Kidney (tissue), 14 donors: ENCODE results near the gene SPTBN1. TPM values are rescaled to one million over a fixed set of nuclear protein-coding genes. Genes with fewer than 3 reads are reported as not detected.

ENCODE experiments used
- DNase-seq, 5 donors: peaks; one replicate each; pipeline ENCODE4 v3.0.0-alpha.2; 2013 to 2020
- FAIRE-seq: peaks from 2 replicates; lab custom pipeline; 2012; peaks lifted over from hg19 to GRCh38; lab: Jason Lieb, UNC
- H3K27ac ChIP-seq, 2 donors: one replicate each; pipeline ENCODE4 v1.7.0; 2013; ENCODE audit warnings: low read depth in 2 of 2, low read length in 2 of 2, inconsistent platforms in 1 of 2
- H3K27me3 ChIP-seq: one replicate; pipeline ENCODE4 v1.7.1; 2013; ENCODE audit warnings: low read length, inconsistent platforms; ENCODE audit not compliant: control insufficient read depth, insufficient read depth
- H3K36me3 ChIP-seq, 3 donors: one replicate each; pipeline versions ENCODE4 v1.7.0 to v1.7.1; 2013; ENCODE audit warnings: low read length in 3 of 3, control low read depth in 1 of 3, inconsistent platforms in 1 of 3; ENCODE audit not compliant: insufficient read depth in 3 of 3, control insufficient read depth in 2 of 3
- H3K4me1 ChIP-seq, 3 donors: one replicate each; pipeline versions ENCODE4 v1.7.0 to v1.7.1; 2013; ENCODE audit warnings: low read length in 3 of 3, inconsistent platforms in 1 of 3, low read depth in 1 of 3; ENCODE audit not compliant: control insufficient read depth in 2 of 3, insufficient read depth in 2 of 3
- H3K4me3 ChIP-seq, 3 donors: one replicate each; pipeline versions ENCODE4 v1.7.0 to v1.8.1; 2013; ENCODE audit warnings: low read length in 3 of 3, control low read depth in 1 of 3, inconsistent platforms in 1 of 3
- H3K9ac ChIP-seq, 3 donors: one replicate each; pipeline versions ENCODE4 v1.7.0 to v1.7.1; 2013; ENCODE audit warnings: low read length in 3 of 3, control low read depth in 1 of 3, inconsistent platforms in 1 of 3
- H3K9me3 ChIP-seq, 3 donors: one replicate each; pipeline versions ENCODE4 v1.7.0 to v1.7.1; 2013; ENCODE audit warnings: low read length in 3 of 3, control low read depth in 1 of 3, inconsistent platforms in 1 of 3; ENCODE audit not compliant: control insufficient read depth in 2 of 3, insufficient read depth in 1 of 3
- intact Hi-C: fragments of 100-400 bp; cut with DNase I; formaldehyde crosslinking; loops from one replicate; pipeline ENCODE4 v1.11.1; 2022
- polyA plus RNA-seq: library from polyadenylated mRNA; stranded (reverse); fragments of 350-450 nt; fragmentation: Illumina TruSeq; extraction: RNeasy Lipid Tissue Mini Kit (QIAGEN cat#74804); gene quantifications from one replicate; pipeline ENCODE4 v1.2.3, GENCODE V29; 2014; ENCODE audit warnings: low read depth, low replicate concordance; ENCODE audit not compliant: insufficient read depth
- total RNA-seq: library from RNA; stranded (reverse); fragmentation: NEBNext Ultra II Directional; extraction: Animal tissue kit (Norgen Biotek cat#: 25700); gene quantifications from one replicate; pipeline ENCODE4 v1.2.1, GENCODE V29; 2021
- TF ChIP-seq, protein P1 (sequence below): IDR thresholded peaks from 3 replicates; pipeline ENCODE4 v1.5.1; 2012; ENCODE audit warnings: mild to moderate bottlenecking, moderate library complexity, borderline replicate concordance; ENCODE audit not compliant: insufficient read depth; ENCODE audit errors: extremely low read depth
- donor health status: control.
- donor health status: control.
- donor health status: control.
- donor health status: control.
- donor health status: control.
- donor health status: DM: yes; HTN: yes; CAD: no.
- donor health status: Normal renal cell carcinoma (clear cell type).

The SPTBN1 gene
- total and polyA plus RNA-seq, 2 donors from 2014 or later: 93.2 to 313 TPM

DNA sequence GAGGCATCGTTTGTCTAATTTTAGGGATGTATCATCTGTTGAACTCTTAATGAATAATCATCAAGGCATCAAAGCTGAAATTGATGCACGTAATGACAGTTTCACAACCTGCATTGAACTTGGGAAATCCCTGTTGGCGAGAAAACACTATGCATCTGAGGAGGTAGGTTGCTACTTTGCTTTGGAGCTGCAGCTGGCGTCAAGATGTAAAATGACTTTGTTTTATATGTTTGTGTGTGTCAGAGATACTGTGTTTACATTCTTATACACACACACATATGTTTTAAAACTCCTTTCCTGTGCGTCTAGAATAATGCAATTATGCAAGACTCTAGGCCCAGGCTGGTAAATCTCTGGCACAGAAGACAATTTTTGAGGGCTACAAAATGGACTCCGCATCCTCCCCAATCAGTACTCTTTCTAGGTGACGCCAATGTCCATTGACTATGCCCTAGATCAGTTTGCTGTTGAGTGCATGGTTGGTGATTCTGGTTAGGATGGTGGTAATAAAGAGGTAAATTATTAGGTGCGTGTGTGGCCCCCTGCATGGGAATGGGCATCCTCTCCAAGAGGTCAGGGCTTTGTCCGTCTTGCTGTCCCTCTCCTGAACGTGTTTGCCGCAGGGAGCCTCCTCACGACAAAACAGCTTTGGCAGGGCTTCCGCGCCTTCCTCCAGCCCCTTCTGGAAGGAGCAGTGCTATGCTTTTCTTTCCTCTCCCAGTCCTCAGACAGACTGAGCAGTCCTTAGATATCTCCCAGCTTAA is 199.1 kb downstream of the SPTBN1 start:
- TF ChIP-seq, protein P1, sequence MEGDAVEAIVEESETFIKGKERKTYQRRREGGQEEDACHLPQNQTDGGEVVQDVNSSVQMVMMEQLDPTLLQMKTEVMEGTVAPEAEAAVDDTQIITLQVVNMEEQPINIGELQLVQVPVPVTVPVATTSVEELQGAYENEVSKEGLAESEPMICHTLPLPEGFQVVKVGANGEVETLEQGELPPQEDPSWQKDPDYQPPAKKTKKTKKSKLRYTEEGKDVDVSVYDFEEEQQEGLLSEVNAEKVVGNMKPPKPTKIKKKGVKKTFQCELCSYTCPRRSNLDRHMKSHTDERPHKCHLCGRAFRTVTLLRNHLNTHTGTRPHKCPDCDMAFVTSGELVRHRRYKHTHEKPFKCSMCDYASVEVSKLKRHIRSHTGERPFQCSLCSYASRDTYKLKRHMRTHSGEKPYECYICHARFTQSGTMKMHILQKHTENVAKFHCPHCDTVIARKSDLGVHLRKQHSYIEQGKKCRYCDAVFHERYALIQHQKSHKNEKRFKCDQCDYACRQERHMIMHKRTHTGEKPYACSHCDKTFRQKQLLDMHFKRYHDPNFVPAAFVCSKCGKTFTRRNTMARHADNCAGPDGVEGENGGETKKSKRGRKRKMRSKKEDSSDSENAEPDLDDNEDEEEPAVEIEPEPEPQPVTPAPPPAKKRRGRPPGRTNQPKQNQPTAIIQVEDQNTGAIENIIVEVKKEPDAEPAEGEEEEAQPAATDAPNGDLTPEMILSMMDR: no peak
- H3K27me3 ChIP-seq: no peaks in the 10 kb centered on the region
- intact Hi-C loops: no loop called here
- no peak overlapping the region for H3K27ac ChIP-seq
- H3K36me3 ChIP-seq: peaks cover 11 to 92% (median 65%) of the 10 kb centered on the region in 3 donors
- no peak for FAIRE-seq
- no peak for DNase-seq
- no peaks in the 10 kb centered on the region for H3K9me3 ChIP-seq
- no peak overlapping the region for H3K4me3 ChIP-seq
- H3K9ac ChIP-seq: no peak overlapping the region
- no peaks in the 10 kb centered on the region for H3K4me1 ChIP-seq

DNA sequence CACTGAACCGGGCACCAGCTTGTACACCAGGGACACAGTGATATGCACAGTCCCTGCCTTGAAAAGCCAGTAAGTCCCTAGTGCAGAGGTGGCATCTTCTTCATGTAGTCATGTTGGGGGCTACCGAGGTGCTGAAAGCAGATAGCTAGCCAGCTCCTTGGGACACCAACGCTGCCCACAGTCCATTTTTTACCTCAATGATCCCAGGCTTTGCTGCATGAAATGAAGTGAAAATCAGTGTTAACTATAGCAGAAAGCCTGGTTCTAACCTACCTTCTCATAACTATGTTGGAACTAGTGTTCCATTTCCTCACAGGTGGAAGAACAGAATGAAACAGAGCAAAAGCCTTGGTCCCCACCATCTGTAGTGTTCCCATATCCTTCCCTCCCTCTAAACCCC is 200.7 kb downstream of the SPTBN1 start:
- Histone ChIP-seq H3K27ac (no peak overlapping the region), H3K4me1 (no peaks in the 10 kb centered on the region), H3K4me3 (no peak overlapping the region), H3K9me3 (no peaks in the 10 kb centered on the region), H3K36me3 (peaks cover 10 to 93% (median 64%) of the 10 kb centered on the region in 3 donors), H3K9ac (no peak overlapping the region), H3K27me3 (no peaks in the 10 kb centered on the region)
- no peak for FAIRE-seq
- no peak for DNase-seq
- TF ChIP-seq, protein P1: no peak
- intact Hi-C loops: no loop called here

DNA sequence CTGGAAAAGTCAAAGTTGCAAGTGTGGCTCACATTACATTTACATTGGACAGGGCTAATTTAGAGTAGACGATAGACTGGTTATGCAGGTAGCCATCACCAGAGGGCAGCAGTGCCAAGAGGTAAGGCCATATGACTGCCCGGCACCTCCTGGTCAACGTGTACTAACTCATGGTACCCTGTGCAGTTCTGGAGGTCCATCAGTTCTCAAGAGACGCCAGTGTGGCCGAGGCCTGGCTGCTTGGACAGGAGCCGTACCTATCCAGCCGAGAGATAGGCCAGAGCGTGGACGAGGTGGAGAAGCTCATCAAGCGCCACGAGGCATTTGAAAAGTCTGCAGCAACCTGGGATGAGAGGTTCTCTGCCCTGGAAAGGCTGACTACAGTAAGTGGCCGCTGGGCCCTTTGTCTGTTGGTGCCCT is 201.5 kb downstream of the SPTBN1 start:
- Histone ChIP-seq H3K36me3 (peaks cover 13 to 93% (median 64%) of the 10 kb centered on the region in 3 donors), H3K27ac (peak overlapping the region in 1 of 2 donors; percentile 54), H3K9ac (no peak overlapping the region), H3K27me3 (no peaks in the 10 kb centered on the region), H3K4me1 (no peaks in the 10 kb centered on the region), H3K4me3 (no peak overlapping the region), H3K9me3 (no peaks in the 10 kb centered on the region)
- intact Hi-C loops: no loop called here
- TF ChIP-seq, protein P1: peak; percentile 45
- DNase-seq: peak in 2 of 5 donors; percentile 48 to 62
- FAIRE-seq: no peak
